ENCODE data around the gene SLC7A1. TPM values are rescaled to one million over a fixed set of nuclear protein-coding genes. Genes with fewer than 3 reads are reported as not detected.

SLC7A1 gene
- total and polyA plus RNA-seq, 4 donors, result 6.6 to 53.8 (median 10.5) TPM

- H3K9ac ChIP-seq (ENCODE audit: insufficient read depth in 1 of 2, low read length in 2 of 2), result no peak overlapping the region
- DNase-seq, result no peak
- no peaks in the 10 kb centered on the region for H3K9me3 ChIP-seq (ENCODE audit: control insufficient read depth in 4 of 4, insufficient read depth in 3 of 4, low read length in 3 of 4)
- no peak for ATAC-seq (ENCODE audit: insufficient read depth, low FRiP score)
- peaks cover 0 to 36% (median 11%) of the 10 kb centered on the region in 4 donors for H3K36me3 ChIP-seq (ENCODE audit: control insufficient read depth in 4 of 4, insufficient read depth in 4 of 4, low read length in 4 of 4)
- H3K27me3 ChIP-seq (ENCODE audit: control insufficient read depth in 3 of 3, insufficient read depth in 3 of 3, low read length in 2 of 3), result no peaks in the 10 kb centered on the region
- H3K4me1 ChIP-seq (ENCODE audit: control insufficient read depth in 5 of 5, insufficient read depth in 5 of 5, low read length in 5 of 5), result peaks cover 0 to 6% (median 0%) of the 10 kb centered on the region in 5 donors
- H3K27ac ChIP-seq (ENCODE audit: low read depth in 1 of 2, low read length in 1 of 2), result no peak overlapping the region
- no peak for TF ChIP-seq CTCF (IDR thresholded peaks at IDR 0.05; ENCODE audit: control extremely low read depth, extremely low read depth)
- 94 to 96% methylated on average over 24 of the region's 24 CpGs for WGBS, 2 donors
- no peak overlapping the region for H3K4me3 ChIP-seq
Observed at GRCh38 chr13:29513002-29513980, 82.2 kb downstream of the SLC7A1 start.

- peaks cover 0 to 6% (median 0%) of the 10 kb centered on the region in 5 donors for H3K4me1 ChIP-seq (ENCODE audit: control insufficient read depth in 5 of 5, insufficient read depth in 5 of 5, low read length in 5 of 5)
- DNase-seq (peak in 1 of 3 donors; percentile 13), ATAC-seq (ENCODE audit: insufficient read depth, low FRiP score) (no peak)
- no peak overlapping the region for H3K9ac ChIP-seq (ENCODE audit: insufficient read depth in 1 of 2, low read length in 2 of 2)
- no peak overlapping the region for H3K4me3 ChIP-seq
- H3K36me3 ChIP-seq (ENCODE audit: control insufficient read depth in 4 of 4, insufficient read depth in 4 of 4, low read length in 4 of 4), result peaks cover 0 to 30% (median 6%) of the 10 kb centered on the region in 4 donors
- no peak overlapping the region for H3K27ac ChIP-seq (ENCODE audit: low read depth in 1 of 2, low read length in 1 of 2)
- no peaks in the 10 kb centered on the region for H3K9me3 ChIP-seq (ENCODE audit: control insufficient read depth in 4 of 4, insufficient read depth in 3 of 4, low read length in 3 of 4)
- peaks cover 0 to 2% (median 0%) of the 10 kb centered on the region in 3 donors for H3K27me3 ChIP-seq (ENCODE audit: control insufficient read depth in 3 of 3, insufficient read depth in 3 of 3, low read length in 2 of 3)
- 68 to 79% methylated on average over 8 of the region's 8 CpGs for WGBS, 2 donors
- TF ChIP-seq CTCF (IDR thresholded peaks at IDR 0.05; ENCODE audit: control extremely low read depth, extremely low read depth), result no peak
Observed at GRCh38 chr13:29511980-29512379, 83.5 kb downstream of the SLC7A1 start.

- 88 to 95% methylated on average over 12 of the region's 12 CpGs for WGBS, 2 donors
- Histone ChIP-seq H3K27me3 (ENCODE audit: control insufficient read depth in 3 of 3, insufficient read depth in 3 of 3, low read length in 2 of 3) (peaks cover 0 to 5% (median 1%) of the 10 kb centered on the region in 3 donors), H3K36me3 (ENCODE audit: control insufficient read depth in 4 of 4, insufficient read depth in 4 of 4, low read length in 4 of 4) (peaks cover 0 to 26% (median 5%) of the 10 kb centered on the region in 4 donors), H3K27ac (ENCODE audit: low read depth in 1 of 2, low read length in 1 of 2) (no peak overlapping the region), H3K4me3 (no peak overlapping the region), H3K9ac (ENCODE audit: insufficient read depth in 1 of 2, low read length in 2 of 2) (no peak overlapping the region), H3K4me1 (ENCODE audit: control insufficient read depth in 5 of 5, insufficient read depth in 5 of 5, low read length in 5 of 5) (peaks cover 0 to 6% (median 0%) of the 10 kb centered on the region in 5 donors), H3K9me3 (ENCODE audit: control insufficient read depth in 4 of 4, insufficient read depth in 3 of 4, low read length in 3 of 4) (no peaks in the 10 kb centered on the region)
- DNase-seq (no peak), ATAC-seq (ENCODE audit: insufficient read depth, low FRiP score) (no peak)
- no peak for TF ChIP-seq CTCF (IDR thresholded peaks at IDR 0.05; ENCODE audit: control extremely low read depth, extremely low read depth)
Observed at GRCh38 chr13:29511106-29511796, 84.2 kb downstream of the SLC7A1 start.

All from lung (tissue), 12 donors.